WTC11 (cell line): ENCODE results near the gene KLHL29. TPM values are rescaled to one million over a fixed set of nuclear protein-coding genes. Genes with fewer than 3 reads are reported as not detected.

Experiments used
- ATAC-seq: fragments of 200-7000 bp; cut with Tn5 transposase; 2 replicates; pipeline ENCODE4 v1.10.0; 2021; ENCODE audit warnings: mild to moderate bottlenecking, moderate library complexity
- CTCF ChIA-PET: fragments of 300-600 bp; sonication (Branson Sonifier 250); formaldehyde crosslinking; loops from one replicate; lab custom pipeline; 2021; ENCODE audit warnings: antibody characterized with exemption; lab: Charles Lee
- POLR2A ChIA-PET: fragments of 350-600 bp; sonication (Branson Sonifier 250); formaldehyde crosslinking; loops from one replicate; lab custom pipeline; 2021; ENCODE audit warnings: antibody characterized with exemption; lab: Charles Lee
- DNase-seq: peaks from one replicate; pipeline ENCODE4 v3.0.0; 2021; ENCODE audit warnings: low spot score
- H3K27ac Mint-ChIP-seq: 2 replicates; pipeline ENCODE4 v1.8.0; 2021; ENCODE audit warnings: mixed read lengths
- H3K27me3 Mint-ChIP-seq: 2 replicates; pipeline ENCODE4 v1.8.0; 2021; ENCODE audit warnings: low read depth, mild to moderate bottlenecking, moderate library complexity, mixed read lengths
- H3K36me3 Mint-ChIP-seq: 2 replicates; pipeline ENCODE4 v1.8.0; 2021; ENCODE audit warnings: mixed read lengths
- H3K4me1 Mint-ChIP-seq: 2 replicates; pipeline ENCODE4 v1.8.0; 2022; ENCODE audit warnings: mixed read lengths
- H3K4me3 Mint-ChIP-seq: 2 replicates; pipeline ENCODE4 v1.8.0; 2021; ENCODE audit warnings: mild to moderate bottlenecking, moderate library complexity, mixed read lengths
- H3K9me3 Mint-ChIP-seq: 2 replicates; pipeline ENCODE4 v1.8.0; 2021; ENCODE audit warnings: mixed read lengths
- ATF1 ChIP-seq: sonication (generic); formaldehyde crosslinking; IDR thresholded peaks from 2 replicates; pipeline ENCODE4 v1.8.1; 2023; ENCODE audit warnings: mild to moderate bottlenecking, moderate library complexity, missing genetic modification reagents
- E2F1 ChIP-seq: sonication (generic); formaldehyde crosslinking; IDR thresholded peaks from 2 replicates; pipeline ENCODE4 v1.8.0; 2022; ENCODE audit warnings: mild to moderate bottlenecking, missing genetic modification reagents
- FOXJ3 ChIP-seq: sonication (generic); formaldehyde crosslinking; IDR thresholded peaks from 2 replicates; pipeline ENCODE4 v1.9.0; 2021; ENCODE audit warnings: missing genetic modification reagents, mild to moderate bottlenecking, borderline replicate concordance
- OVOL2 ChIP-seq: fragments of 250-450 bp; sonication (Bioruptor Pico); IDR thresholded peaks from 2 replicates; pipeline ENCODE4 v1.9.0; 2021; ENCODE audit warnings: mild to moderate bottlenecking, borderline replicate concordance
- SP1 ChIP-seq: sonication (generic); formaldehyde crosslinking; conservative IDR thresholded peaks from 2 replicates; pipeline ENCODE4 v1.8.1; 2022; ENCODE audit warnings: missing genetic modification reagents
- TP53 ChIP-seq: sonication (generic); formaldehyde crosslinking; IDR thresholded peaks from 2 replicates; pipeline ENCODE4 v1.8.1; 2023; ENCODE audit warnings: mild to moderate bottlenecking, missing genetic modification reagents
- USF2 ChIP-seq: sonication (generic); formaldehyde crosslinking; IDR thresholded peaks from 2 replicates; pipeline ENCODE4 v1.8.1; 2023; ENCODE audit warnings: mild to moderate bottlenecking, missing genetic modification reagents, moderate library complexity
- ZNF121 ChIP-seq: sonication (generic); formaldehyde crosslinking; IDR thresholded peaks from 2 replicates; pipeline ENCODE4 v1.8.0; 2023; ENCODE audit warnings: missing genetic modification reagents
- ZNF263 ChIP-seq: sonication (generic); formaldehyde crosslinking; IDR thresholded peaks from 2 replicates; pipeline ENCODE4 v1.8.1; 2022; ENCODE audit warnings: low read depth, mild to moderate bottlenecking, moderate library complexity, missing genetic modification reagents
- ZNF532 ChIP-seq: fragments of 250-450 bp; sonication (Bioruptor Pico); IDR thresholded peaks from 2 replicates; pipeline ENCODE4 v1.9.0; 2021; ENCODE audit warnings: mild to moderate bottlenecking, borderline replicate concordance
- total RNA-seq: library from RNA; stranded (reverse); gene quantifications from 3 replicates; pipeline ENCODE4 v1.2.3, GENCODE V29; 2021
- TF ChIP-seq, protein P1 (sequence below): sonication (generic); formaldehyde crosslinking; IDR thresholded peaks from 2 replicates; pipeline ENCODE4 v1.8.1; 2023; ENCODE audit warnings: mild to moderate bottlenecking, missing genetic modification reagents
- TF ChIP-seq, protein P2 (sequence below): fragments of 200-600 bp; IDR thresholded peaks from 2 replicates; pipeline ENCODE4 v1.8.0; 2022; ENCODE audit warnings: antibody characterized with exemption
- TF ChIP-seq, protein P3 (sequence below): sonication (generic); formaldehyde crosslinking; IDR thresholded peaks from 2 replicates; pipeline ENCODE4 v1.8.0; 2022; ENCODE audit warnings: mild to moderate bottlenecking, missing genetic modification reagents

The KLHL29 gene
- total RNA-seq, 1 experiment from 2014 or later: 7.1 TPM

GRCh38 chr2:23565814-23566213 is 180.8 kb downstream of the KLHL29 start (continued):
- TF ChIP-seq ZNF532 (CRISPR knock-in tag) (no peak), E2F1 (CRISPR knock-in tag) (no peak), ZNF263 (CRISPR knock-in tag) (no peak), FOXJ3 (CRISPR knock-in tag) (no peak)

DNA sequence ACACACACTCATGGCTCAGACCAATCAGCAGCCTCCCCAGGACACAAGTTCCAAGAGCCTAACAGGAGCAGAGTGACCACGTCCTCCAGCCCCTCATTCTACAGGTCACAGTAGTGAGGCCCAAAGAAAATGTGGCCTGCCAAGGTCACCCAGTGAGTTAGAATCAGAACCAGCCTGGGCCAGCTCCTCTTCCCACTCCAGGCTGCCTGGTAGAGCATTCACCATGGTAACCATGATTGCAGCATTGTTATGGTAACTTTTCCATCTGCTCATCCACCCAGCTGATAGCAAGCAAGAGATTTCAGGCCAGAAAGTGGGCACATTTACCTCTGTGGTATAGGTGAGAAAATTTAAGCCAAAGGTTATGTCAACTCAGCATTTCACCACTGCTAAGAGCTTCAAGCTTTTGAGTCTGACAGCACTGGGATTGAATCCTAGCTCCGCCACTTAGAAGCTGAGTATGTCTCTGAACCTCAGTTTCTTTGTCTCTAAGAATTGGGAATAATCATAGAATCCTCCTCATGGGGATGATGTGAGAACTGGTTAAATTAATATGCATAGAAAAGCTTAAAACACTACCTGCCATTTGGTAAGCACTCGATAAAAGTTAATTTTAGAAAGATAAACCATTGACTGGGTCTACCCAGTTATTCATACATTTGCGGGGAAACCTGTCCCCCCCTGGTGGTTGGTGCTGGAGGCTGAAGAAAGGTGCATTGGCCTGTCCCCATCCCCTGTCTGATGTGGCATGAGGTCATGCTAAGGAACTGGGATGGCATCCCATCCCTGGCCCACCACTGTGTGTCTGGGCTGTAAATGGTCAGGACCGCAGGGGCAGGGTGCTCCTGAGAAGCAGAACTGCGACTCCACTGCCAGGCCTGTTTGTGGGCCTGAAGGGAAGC is 181.5 kb downstream of the KLHL29 start:
- H3K4me3 Mint-ChIP-seq: no peak overlapping the region
- peaks cover 10% of the 10 kb centered on the region for H3K4me1 Mint-ChIP-seq
- no peaks in the 10 kb centered on the region for H3K27me3 Mint-ChIP-seq
- CTCF ChIA-PET: interaction anchor here (0.6 to 1.9 kb wide), 17 partner anchors 8 to 718 kb away, joined by 3 to 9 read pairs (median 3); partner anchors contain the start of gene KLHL29
- peak; percentile 69 for DNase-seq
- peak overlapping the region; percentile 32; the same call in 1 of the 2 replicates for H3K27ac Mint-ChIP-seq
- TF ChIP-seq ZNF121 (CRISPR knock-in tag): 0 out of 2 replicates have a peak, but pooled peaks have one; percentile 9
- TF ChIP-seq, protein P1, sequence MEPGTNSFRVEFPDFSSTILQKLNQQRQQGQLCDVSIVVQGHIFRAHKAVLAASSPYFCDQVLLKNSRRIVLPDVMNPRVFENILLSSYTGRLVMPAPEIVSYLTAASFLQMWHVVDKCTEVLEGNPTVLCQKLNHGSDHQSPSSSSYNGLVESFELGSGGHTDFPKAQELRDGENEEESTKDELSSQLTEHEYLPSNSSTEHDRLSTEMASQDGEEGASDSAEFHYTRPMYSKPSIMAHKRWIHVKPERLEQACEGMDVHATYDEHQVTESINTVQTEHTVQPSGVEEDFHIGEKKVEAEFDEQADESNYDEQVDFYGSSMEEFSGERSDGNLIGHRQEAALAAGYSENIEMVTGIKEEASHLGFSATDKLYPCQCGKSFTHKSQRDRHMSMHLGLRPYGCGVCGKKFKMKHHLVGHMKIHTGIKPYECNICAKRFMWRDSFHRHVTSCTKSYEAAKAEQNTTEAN (CRISPR knock-in tag): no peak
- TF ChIP-seq, protein P2, sequence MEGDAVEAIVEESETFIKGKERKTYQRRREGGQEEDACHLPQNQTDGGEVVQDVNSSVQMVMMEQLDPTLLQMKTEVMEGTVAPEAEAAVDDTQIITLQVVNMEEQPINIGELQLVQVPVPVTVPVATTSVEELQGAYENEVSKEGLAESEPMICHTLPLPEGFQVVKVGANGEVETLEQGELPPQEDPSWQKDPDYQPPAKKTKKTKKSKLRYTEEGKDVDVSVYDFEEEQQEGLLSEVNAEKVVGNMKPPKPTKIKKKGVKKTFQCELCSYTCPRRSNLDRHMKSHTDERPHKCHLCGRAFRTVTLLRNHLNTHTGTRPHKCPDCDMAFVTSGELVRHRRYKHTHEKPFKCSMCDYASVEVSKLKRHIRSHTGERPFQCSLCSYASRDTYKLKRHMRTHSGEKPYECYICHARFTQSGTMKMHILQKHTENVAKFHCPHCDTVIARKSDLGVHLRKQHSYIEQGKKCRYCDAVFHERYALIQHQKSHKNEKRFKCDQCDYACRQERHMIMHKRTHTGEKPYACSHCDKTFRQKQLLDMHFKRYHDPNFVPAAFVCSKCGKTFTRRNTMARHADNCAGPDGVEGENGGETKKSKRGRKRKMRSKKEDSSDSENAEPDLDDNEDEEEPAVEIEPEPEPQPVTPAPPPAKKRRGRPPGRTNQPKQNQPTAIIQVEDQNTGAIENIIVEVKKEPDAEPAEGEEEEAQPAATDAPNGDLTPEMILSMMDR: peak; percentile 41; the same call in 1 of the 2 replicates
- TF ChIP-seq, all 79 proteins: peak for 2
- no peaks in the 10 kb centered on the region for H3K36me3 Mint-ChIP-seq
- H3K9me3 Mint-ChIP-seq: no peaks in the 10 kb centered on the region
- ATAC-seq: peak; percentile 72
- POLR2A ChIA-PET: no interaction called here

DNA sequence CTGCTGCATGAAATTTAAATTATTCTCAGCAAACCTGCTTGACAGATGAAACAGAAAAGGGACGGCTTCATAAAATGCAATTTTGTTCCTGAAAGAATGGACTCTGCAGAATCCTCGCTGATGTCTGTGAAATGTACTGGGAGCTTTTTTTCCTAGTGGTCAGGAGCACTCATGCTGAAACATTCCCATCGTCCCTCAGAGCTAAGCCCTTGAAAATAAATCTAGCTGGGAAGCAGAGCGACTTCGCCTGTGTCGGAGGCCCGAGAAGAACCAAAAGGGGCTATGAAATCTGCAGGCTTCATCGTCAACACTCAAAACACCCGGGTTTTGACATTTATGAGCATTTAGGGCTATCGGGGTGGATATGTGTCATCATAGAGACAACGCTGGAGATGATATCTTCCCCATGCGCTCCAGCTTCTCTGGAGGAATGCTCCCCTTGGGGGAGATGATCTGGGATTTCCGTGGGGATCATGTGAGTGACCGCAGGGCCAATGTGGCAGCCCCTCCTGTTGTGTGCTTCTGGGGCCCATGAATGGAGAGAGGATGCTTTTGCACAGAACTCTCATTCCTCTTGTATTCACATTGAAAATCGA is 182.3 kb downstream of the KLHL29 start:
- Mint-ChIP-seq H3K4me1 (peaks cover 10% of the 10 kb centered on the region), H3K4me3 (no peak overlapping the region), H3K9me3 (no peaks in the 10 kb centered on the region), H3K27me3 (no peaks in the 10 kb centered on the region), H3K27ac (no peak overlapping the region), H3K36me3 (no peaks in the 10 kb centered on the region)
- DNase-seq: no peak
- TF ChIP-seq SP1 (CRISPR knock-in tag): no peak
- no peak for TF ChIP-seq ZNF121 (CRISPR knock-in tag)
- no peak for TF ChIP-seq OVOL2 (CRISPR knock-in tag)
- TF ChIP-seq FOXJ3 (CRISPR knock-in tag): no peak
- TF ChIP-seq, protein P3, sequence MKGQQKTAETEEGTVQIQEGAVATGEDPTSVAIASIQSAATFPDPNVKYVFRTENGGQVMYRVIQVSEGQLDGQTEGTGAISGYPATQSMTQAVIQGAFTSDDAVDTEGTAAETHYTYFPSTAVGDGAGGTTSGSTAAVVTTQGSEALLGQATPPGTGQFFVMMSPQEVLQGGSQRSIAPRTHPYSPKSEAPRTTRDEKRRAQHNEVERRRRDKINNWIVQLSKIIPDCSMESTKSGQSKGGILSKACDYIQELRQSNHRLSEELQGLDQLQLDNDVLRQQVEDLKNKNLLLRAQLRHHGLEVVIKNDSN: no peak
- no peak for TF ChIP-seq ATF1 (CRISPR knock-in tag)
- TF ChIP-seq TP53 (CRISPR knock-in tag): no peak
- no peak for TF ChIP-seq USF2 (CRISPR knock-in tag)
- no peak for ATAC-seq
- CTCF ChIA-PET: interaction anchor here (0.7 to 1.9 kb wide), 8 partner anchors 11 to 69 kb away, joined by 3 to 9 read pairs (median 4); no protein-coding TSS in a partner anchor
- POLR2A ChIA-PET: no interaction called here
